HepG2 (cell line): ENCODE data around the gene ACTRT2.

Experiments
- CTCF ChIP-seq: sonication (generic); formaldehyde crosslinking; IDR thresholded peaks from 2 replicates; pipeline ENCODE4 v1.5.0; 2020; ENCODE audit warnings: mild to moderate bottlenecking, missing genetic modification reagents, moderate library complexity
- EZH2 ChIP-seq: conservative IDR thresholded peaks from 2 replicates; pipeline ENCODE4 v1.6.1; 2012; ENCODE audit warnings: mild to moderate bottlenecking, low read depth, low read length, moderate library complexity

DNA sequence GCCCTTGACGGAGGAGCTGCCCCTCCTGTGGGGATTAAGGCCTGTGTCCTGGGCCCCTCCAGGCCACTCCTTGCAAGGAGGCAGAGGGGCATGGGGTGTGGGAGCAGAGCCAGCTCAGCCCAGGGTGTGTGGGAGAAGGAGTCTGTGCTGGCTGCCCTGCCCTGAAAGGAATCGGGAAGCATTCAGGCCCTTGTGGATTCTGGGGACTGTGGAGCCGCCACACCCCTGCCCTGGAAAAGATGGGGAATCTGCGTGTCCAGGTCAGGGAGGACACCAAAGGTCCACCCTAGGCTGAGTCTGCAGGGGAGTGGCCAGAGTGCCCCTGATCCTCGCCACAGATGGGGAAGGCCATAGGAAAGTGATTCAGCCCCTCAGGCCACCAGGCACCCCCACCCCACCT lies 31.2 kb downstream of the ACTRT2 start:
- TF ChIP-seq EZH2 (no peak), CTCF (no peak)
